Measurements from ENCODE around the gene PCDHB9.
"Not testable (repeated sequence)": the region's sequence is repeated elsewhere in the genome, so short reads cannot be mapped to it uniquely, and the experiment has no call there.

The PCDHB9 gene

DNA sequence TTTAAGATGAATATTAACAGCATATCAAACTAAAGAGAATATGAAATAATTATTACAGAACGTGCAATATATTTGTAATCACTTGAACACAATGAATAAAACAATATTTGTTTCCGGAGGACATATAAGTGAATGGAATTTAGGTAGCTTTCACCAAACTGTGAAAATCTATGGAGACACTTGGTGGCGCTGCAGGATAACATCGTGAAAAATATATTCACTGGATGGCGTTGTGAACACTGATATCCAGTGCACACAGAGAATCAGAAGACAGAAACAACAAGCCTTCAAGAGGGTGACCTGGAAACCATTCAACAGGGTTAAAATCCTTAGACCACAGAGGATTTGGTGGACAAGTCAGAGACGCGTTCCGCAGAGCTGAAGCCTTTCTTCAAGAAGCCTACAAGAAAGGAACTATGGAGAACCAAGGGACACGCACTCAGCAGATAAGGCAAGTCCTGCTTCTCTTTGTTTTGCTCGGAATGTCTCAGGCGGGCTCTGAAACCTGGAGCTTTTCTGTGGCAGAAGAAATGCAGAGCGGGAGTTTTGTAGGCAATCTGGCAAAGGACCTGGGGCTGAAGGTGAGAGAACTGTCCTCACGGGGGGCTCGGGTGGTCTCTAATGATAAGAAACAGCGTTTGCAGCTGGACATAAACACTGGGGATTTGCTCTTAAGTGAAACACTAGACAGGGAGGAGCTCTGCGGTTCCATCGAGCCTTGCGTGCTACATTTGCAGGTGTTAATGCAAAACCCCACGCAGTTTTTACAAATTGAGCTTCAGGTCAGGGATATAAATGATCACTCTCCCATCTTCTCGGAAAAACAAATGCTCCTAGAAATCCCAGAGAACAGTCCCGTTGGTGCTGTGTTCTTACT, 12.6 kb downstream of the PCDHB9 start, which contains the start of gene PCDHB11:
Gene PCDHB11, plus strand, starts transcription at position 269 of the 877 bp plus-strand sequence. Its CDS starts 148 bp downstream, at position 417.
- Histone ChIP-seq H3K4me1 (ENCODE audit: insufficient read depth, insufficient read length) (no peaks in the 10 kb centered on the region), H3K9me3 (ENCODE audit: insufficient read depth, low read length) (peaks cover 15% of the 10 kb centered on the region), H3K4me3 (ENCODE audit: insufficient read length, low read depth) (no peak within 1 kb of the TSS), H3K36me3 (ENCODE audit: insufficient read depth, insufficient read length, low read length) (no peaks in the 10 kb centered on the region), H3K9ac (ENCODE audit: insufficient read length, low read depth) (no peak within 1 kb of the TSS), H3K27me3 (ENCODE audit: insufficient read depth, insufficient read length) (peaks cover 6% of the 10 kb centered on the region)
- DNase-seq (ENCODE audit: low read depth, low spot score) = peak; percentile 6
- no peak for TF ChIP-seq YY1 (IDR thresholded peaks at IDR 0.05; ENCODE audit: insufficient read depth, insufficient read length)
- TF ChIP-seq ZNF274 (IDR thresholded peaks at IDR 0.05; ENCODE audit: low read depth, low read length) = no peak
- no peak for TF ChIP-seq SUZ12 (IDR thresholded peaks at IDR 0.05; ENCODE audit: extremely low read depth, insufficient read depth, insufficient read length)

DNA sequence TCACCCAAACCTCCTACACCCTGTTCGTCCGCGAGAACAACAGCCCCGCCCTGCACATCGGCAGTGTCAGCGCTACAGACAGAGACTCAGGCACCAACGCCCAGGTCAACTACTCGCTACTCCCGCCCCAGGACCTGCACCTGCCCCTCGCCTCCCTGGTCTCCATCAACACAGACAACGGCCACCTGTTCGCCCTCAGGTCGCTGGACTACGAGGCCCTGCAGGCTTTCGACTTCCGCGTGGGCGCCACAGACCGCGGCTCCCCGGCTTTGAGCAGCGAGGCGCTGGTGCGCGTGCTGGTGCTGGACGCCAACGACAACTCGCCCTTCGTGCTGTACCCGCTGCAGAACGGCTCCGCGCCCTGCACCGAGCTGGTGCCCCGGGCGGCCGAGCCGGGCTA, 14.2 kb downstream of the PCDHB9 start:
- H3K27me3 ChIP-seq (ENCODE audit: insufficient read depth, insufficient read length); H3K9ac ChIP-seq (ENCODE audit: insufficient read length, low read depth); H3K4me3 ChIP-seq (ENCODE audit: insufficient read length, low read depth); H3K4me1 ChIP-seq (ENCODE audit: insufficient read depth, insufficient read length); H3K36me3 ChIP-seq (ENCODE audit: insufficient read depth, insufficient read length, low read length); DNase-seq (ENCODE audit: low read depth, low spot score): not testable (repeated sequence)
- H3K9me3 ChIP-seq (ENCODE audit: insufficient read depth, low read length) = peaks cover 12% of the 10 kb centered on the region

DNA sequence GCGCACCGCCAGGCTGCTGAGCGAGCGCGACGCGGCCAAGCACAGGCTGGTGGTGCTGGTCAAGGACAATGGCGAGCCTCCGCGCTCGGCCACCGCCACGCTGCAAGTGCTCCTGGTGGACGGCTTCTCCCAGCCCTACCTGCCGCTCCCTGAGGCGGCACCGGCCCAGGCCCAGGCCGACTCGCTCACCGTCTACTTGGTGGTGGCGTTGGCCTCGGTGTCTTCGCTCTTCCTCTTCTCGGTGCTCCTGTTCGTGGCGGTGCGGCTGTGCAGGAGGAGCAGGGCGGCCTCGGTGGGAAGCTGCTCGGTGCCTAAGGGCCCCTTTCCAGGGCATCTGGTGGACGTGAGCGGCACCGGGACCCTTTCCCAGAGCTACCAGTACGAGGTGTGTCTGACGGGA, 14.7 kb downstream of the PCDHB9 start:
- not testable (repeated sequence) for H3K4me1 ChIP-seq (ENCODE audit: insufficient read depth, insufficient read length); H3K9me3 ChIP-seq (ENCODE audit: insufficient read depth, low read length); H3K27me3 ChIP-seq (ENCODE audit: insufficient read depth, insufficient read length); DNase-seq (ENCODE audit: low read depth, low spot score); H3K4me3 ChIP-seq (ENCODE audit: insufficient read length, low read depth); H3K9ac ChIP-seq (ENCODE audit: insufficient read length, low read depth); H3K36me3 ChIP-seq (ENCODE audit: insufficient read depth, insufficient read length, low read length)

DNA sequence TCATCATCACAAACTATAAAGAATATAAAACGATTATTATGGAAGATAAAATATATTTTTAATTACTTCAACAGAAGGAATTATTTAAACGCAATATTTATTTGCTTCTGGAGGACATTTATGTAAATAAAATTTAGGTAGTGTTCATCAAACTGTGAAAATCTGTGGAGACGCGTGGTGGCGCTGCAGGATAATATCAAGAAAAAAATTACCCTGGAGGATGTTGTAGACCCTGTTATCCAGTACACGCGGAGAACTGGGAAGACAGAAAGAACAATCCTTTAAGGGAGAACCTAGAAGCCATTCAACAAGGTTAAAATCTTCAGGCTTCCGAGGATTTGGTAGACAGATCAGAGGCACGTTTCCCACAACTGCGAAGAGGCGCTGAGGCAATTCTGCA, 21.5 kb downstream of the PCDHB9 start, which contains the start of gene PCDHB12:
Gene PCDHB12, plus strand, starts transcription at position 242 of the 400 bp plus-strand sequence. CDS start 189 bp downstream, outside the sequence.
- Histone ChIP-seq H3K27me3 (ENCODE audit: insufficient read depth, insufficient read length) (no peaks in the 10 kb centered on the region), H3K9ac (ENCODE audit: insufficient read length, low read depth) (no peak within 1 kb of the TSS), H3K4me3 (ENCODE audit: insufficient read length, low read depth) (no peak within 1 kb of the TSS), H3K36me3 (ENCODE audit: insufficient read depth, insufficient read length, low read length) (no peaks in the 10 kb centered on the region), H3K9me3 (ENCODE audit: insufficient read depth, low read length) (no peaks in the 10 kb centered on the region), H3K4me1 (ENCODE audit: insufficient read depth, insufficient read length) (no peaks in the 10 kb centered on the region)
- no peak for TF ChIP-seq YY1 (IDR thresholded peaks at IDR 0.05; ENCODE audit: insufficient read depth, insufficient read length)
- TF ChIP-seq SUZ12 (IDR thresholded peaks at IDR 0.05; ENCODE audit: extremely low read depth, insufficient read depth, insufficient read length) = no peak
- no peak for TF ChIP-seq ZNF274 (IDR thresholded peaks at IDR 0.05; ENCODE audit: low read depth, low read length)
- no peak for DNase-seq (ENCODE audit: low read depth, low spot score)

DNA sequence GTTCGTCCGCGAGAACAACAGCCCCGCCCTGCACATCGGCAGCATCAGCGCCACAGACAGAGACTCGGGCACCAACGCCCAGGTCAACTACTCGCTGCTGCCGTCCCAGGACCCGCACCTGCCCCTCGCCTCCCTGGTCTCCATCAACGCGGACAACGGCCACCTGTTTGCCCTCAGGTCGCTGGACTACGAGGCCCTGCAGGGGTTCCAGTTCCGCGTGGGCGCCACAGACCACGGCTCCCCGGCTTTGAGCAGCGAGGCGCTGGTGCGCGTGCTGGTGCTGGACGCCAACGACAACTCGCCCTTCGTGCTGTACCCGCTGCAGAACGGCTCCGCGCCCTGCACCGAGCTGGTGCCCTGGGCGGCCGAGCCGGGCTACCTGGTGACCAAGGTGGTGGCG, 23.3 kb downstream of the PCDHB9 start:
- H3K27me3 ChIP-seq (ENCODE audit: insufficient read depth, insufficient read length); DNase-seq (ENCODE audit: low read depth, low spot score); H3K36me3 ChIP-seq (ENCODE audit: insufficient read depth, insufficient read length, low read length); H3K9me3 ChIP-seq (ENCODE audit: insufficient read depth, low read length); H3K4me3 ChIP-seq (ENCODE audit: insufficient read length, low read depth); H3K9ac ChIP-seq (ENCODE audit: insufficient read length, low read depth); H3K4me1 ChIP-seq (ENCODE audit: insufficient read depth, insufficient read length): not testable (repeated sequence)

DNA sequence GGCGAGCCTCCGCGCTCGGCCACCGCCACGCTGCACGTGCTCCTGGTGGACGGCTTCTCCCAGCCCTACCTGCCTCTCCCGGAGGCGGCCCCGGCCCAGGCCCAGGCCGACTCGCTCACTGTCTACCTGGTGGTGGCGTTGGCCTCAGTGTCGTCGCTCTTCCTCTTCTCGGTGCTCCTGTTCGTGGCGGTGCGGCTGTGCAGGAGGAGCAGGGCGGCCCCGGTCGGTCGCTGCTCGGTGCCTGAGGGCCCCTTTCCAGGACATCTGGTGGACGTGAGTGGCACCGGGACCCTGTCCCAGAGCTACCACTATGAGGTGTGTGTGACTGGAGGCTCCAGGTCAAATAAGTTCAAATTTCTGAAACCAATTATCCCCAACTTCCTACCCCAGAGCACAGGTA, 23.9 kb downstream of the PCDHB9 start:
- H3K9ac ChIP-seq (ENCODE audit: insufficient read length, low read depth); H3K36me3 ChIP-seq (ENCODE audit: insufficient read depth, insufficient read length, low read length); H3K4me3 ChIP-seq (ENCODE audit: insufficient read length, low read depth); H3K4me1 ChIP-seq (ENCODE audit: insufficient read depth, insufficient read length); H3K9me3 ChIP-seq (ENCODE audit: insufficient read depth, low read length); H3K27me3 ChIP-seq (ENCODE audit: insufficient read depth, insufficient read length); DNase-seq (ENCODE audit: low read depth, low spot score): not testable (repeated sequence)

DNA sequence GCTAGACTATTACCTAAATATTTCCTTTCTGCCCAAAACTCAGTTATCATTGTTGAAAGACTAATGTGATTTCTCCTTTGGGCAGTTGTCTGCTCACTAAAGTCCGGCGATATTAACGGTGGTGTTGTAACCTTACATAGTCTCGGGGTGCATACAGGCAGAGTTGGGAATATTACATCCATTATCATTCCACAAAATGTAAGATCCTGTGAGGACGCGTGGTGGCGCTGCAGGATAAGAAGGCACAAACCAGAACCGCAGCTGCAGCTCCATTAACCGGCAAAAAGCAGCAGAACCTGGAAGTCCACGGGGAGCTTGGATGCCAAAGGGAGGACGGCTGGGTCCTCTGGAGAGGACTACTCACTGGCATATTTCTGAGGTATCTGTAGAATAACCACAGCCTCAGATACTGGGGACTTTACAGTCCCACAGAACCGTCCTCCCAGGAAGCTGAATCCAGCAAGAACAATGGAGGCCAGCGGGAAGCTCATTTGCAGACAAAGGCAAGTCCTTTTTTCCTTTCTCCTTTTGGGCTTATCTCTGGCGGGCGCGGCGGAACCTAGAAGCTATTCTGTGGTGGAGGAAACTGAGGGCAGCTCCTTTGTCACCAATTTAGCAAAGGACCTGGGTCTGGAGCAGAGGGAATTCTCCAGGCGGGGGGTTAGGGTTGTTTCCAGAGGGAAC, 26.8 kb downstream of the PCDHB9 start, which contains the start of gene PCDHB13:
Gene PCDHB13, plus strand, starts transcription at position 264 of the 684 bp plus-strand sequence. Its CDS starts 205 bp downstream, at position 469.
- not testable (repeated sequence) for H3K9me3 ChIP-seq (ENCODE audit: insufficient read depth, low read length); H3K4me3 ChIP-seq (ENCODE audit: insufficient read length, low read depth); H3K9ac ChIP-seq (ENCODE audit: insufficient read length, low read depth); H3K27me3 ChIP-seq (ENCODE audit: insufficient read depth, insufficient read length); H3K4me1 ChIP-seq (ENCODE audit: insufficient read depth, insufficient read length); H3K36me3 ChIP-seq (ENCODE audit: insufficient read depth, insufficient read length, low read length)
- peak; percentile 32 for DNase-seq (ENCODE audit: low read depth, low spot score)

DNA sequence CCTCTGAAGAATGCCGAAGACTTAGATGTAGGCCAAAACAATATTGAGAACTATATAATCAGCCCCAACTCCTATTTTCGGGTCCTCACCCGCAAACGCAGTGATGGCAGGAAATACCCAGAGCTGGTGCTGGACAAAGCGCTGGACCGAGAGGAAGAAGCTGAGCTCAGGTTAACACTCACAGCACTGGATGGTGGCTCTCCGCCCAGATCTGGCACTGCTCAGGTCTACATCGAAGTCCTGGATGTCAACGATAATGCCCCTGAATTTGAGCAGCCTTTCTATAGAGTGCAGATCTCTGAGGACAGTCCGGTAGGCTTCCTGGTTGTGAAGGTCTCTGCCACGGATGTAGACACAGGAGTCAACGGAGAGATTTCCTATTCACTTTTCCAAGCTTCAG, 27.6 kb downstream of the PCDHB9 start:
- H3K27me3 ChIP-seq (ENCODE audit: insufficient read depth, insufficient read length); DNase-seq (ENCODE audit: low read depth, low spot score); H3K4me1 ChIP-seq (ENCODE audit: insufficient read depth, insufficient read length); H3K4me3 ChIP-seq (ENCODE audit: insufficient read length, low read depth); H3K36me3 ChIP-seq (ENCODE audit: insufficient read depth, insufficient read length, low read length); H3K9me3 ChIP-seq (ENCODE audit: insufficient read depth, low read length); H3K9ac ChIP-seq (ENCODE audit: insufficient read length, low read depth): not testable (repeated sequence)

DNA sequence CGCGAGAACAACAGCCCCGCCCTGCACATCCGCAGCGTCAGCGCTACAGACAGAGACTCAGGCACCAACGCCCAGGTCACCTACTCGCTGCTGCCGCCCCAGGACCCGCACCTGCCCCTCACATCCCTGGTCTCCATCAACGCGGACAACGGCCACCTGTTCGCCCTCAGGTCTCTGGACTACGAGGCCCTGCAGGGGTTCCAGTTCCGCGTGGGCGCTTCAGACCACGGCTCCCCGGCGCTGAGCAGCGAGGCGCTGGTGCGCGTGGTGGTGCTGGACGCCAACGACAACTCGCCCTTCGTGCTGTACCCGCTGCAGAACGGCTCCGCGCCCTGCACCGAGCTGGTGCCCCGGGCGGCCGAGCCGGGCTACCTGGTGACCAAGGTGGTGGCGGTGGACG, 28.5 kb downstream of the PCDHB9 start:
- H3K9ac ChIP-seq (ENCODE audit: insufficient read length, low read depth); H3K27me3 ChIP-seq (ENCODE audit: insufficient read depth, insufficient read length); H3K9me3 ChIP-seq (ENCODE audit: insufficient read depth, low read length); H3K36me3 ChIP-seq (ENCODE audit: insufficient read depth, insufficient read length, low read length); H3K4me1 ChIP-seq (ENCODE audit: insufficient read depth, insufficient read length); DNase-seq (ENCODE audit: low read depth, low spot score); H3K4me3 ChIP-seq (ENCODE audit: insufficient read length, low read depth): not testable (repeated sequence)

DNA sequence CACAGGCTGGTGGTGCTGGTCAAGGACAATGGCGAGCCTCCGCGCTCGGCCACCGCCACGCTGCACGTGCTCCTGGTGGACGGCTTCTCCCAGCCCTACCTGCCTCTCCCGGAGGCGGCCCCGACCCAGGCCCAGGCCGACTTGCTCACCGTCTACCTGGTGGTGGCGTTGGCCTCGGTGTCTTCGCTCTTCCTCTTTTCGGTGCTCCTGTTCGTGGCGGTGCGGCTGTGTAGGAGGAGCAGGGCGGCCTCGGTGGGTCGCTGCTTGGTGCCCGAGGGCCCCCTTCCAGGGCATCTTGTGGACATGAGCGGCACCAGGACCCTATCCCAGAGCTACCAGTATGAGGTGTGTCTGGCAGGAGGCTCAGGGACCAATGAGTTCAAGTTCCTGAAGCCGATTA, 29.1 kb downstream of the PCDHB9 start:
- H3K4me3 ChIP-seq (ENCODE audit: insufficient read length, low read depth); H3K4me1 ChIP-seq (ENCODE audit: insufficient read depth, insufficient read length); DNase-seq (ENCODE audit: low read depth, low spot score); H3K9ac ChIP-seq (ENCODE audit: insufficient read length, low read depth); H3K9me3 ChIP-seq (ENCODE audit: insufficient read depth, low read length); H3K27me3 ChIP-seq (ENCODE audit: insufficient read depth, insufficient read length); H3K36me3 ChIP-seq (ENCODE audit: insufficient read depth, insufficient read length, low read length): not testable (repeated sequence)

All from NT2/D1 (cell line).